22Rv1 (cell line): ENCODE data around the gene ACSBG1.

Experiments
- H3K27ac ChIP-seq: fragments of 450-650 bp; 2 replicates; pipeline ENCODE4 v1.5.1; 2017
- CTCF ChIP-seq: fragments of 450-650 bp; IDR thresholded peaks from 2 replicates; pipeline ENCODE4 v1.5.1; 2017; ENCODE audit warnings: mild to moderate bottlenecking
- ZFX ChIP-seq: fragments of 450-650 bp; IDR thresholded peaks from 2 replicates; pipeline ENCODE4 v1.6.1; 2017; ENCODE audit warnings: antibody characterized with exemption, borderline replicate concordance

The ACSBG1 gene

GRCh38 chr15:78266806-78267205 is 32.4 kb upstream of the ACSBG1 start:
- H3K27ac ChIP-seq, result peak overlapping the region; percentile 58
- TF ChIP-seq ZFX (no peak), CTCF (no peak)

GRCh38 chr15:78266229-78266628 is 31.9 kb upstream of the ACSBG1 start:
- no peak for TF ChIP-seq ZFX
- no peak for TF ChIP-seq CTCF
- peak overlapping the region; percentile 58 for H3K27ac ChIP-seq

GRCh38 chr15:78265752-78266224 is 31.4 kb upstream of the ACSBG1 start:
- no peak for TF ChIP-seq ZFX
- TF ChIP-seq CTCF, result no peak
- H3K27ac ChIP-seq, result peak overlapping the region; percentile 58

- peak overlapping the region; percentile 58 for H3K27ac ChIP-seq
- TF ChIP-seq CTCF (peak; percentile 8; the same call in 1 of the 2 replicates), ZFX (no peak)
Observed at GRCh38 chr15:78265137-78265460, 30.7 kb upstream of the ACSBG1 start.

- H3K27ac ChIP-seq, result peak within 1 kb of the TSS; percentile 58
- TF ChIP-seq ZFX (no peak), CTCF (peak; percentile 48)
Observed at GRCh38 chr15:78264304-78265136, 30.2 kb upstream of the ACSBG1 start, which contains the start of gene DNAJA4. Gene DNAJA4, plus strand, starts transcription at chr15:78264562. Its CDS starts 202 bp downstream, at chr15:78264764.

- TF ChIP-seq ZFX, result no peak
- TF ChIP-seq CTCF, result no peak
- H3K27ac ChIP-seq, result peak overlapping the region; percentile 58
Observed at GRCh38 chr15:78263907-78264303, 29.5 kb upstream of the ACSBG1 start.

- H3K27ac ChIP-seq, result no peak overlapping the region
- TF ChIP-seq ZFX (no peak), CTCF (no peak)
Observed at GRCh38 chr15:78263351-78263781, 29.0 kb upstream of the ACSBG1 start.
